PC-9 (cell line): Measurements from ENCODE around the gene IDH3G. TPM values are rescaled to one million over a fixed set of nuclear protein-coding genes. Genes with fewer than 3 reads are reported as not detected.

Experiments
- BruUV-seq: library from RNA; stranded (reverse); fragments of 400-500 nt; replicated peaks from 2 replicates; lab custom pipeline; 2021; lab: Mats Ljungman, UMichigan
- CTCF ChIA-PET: fragments of 300-600 bp; sonication (Branson Sonifier 250); formaldehyde crosslinking; loops from one replicate; lab custom pipeline; 2022; ENCODE audit warnings: antibody characterized with exemption; lab: Charles Lee
- POLR2A ChIA-PET: fragments of 300-600 bp; sonication (Branson Sonifier 250); formaldehyde crosslinking; loops from one replicate; lab custom pipeline; 2022; ENCODE audit warnings: antibody characterized with exemption; ENCODE audit not compliant: unreplicated experiment; lab: Charles Lee
- DNase-seq, 2 experiments: peaks; one replicate each; pipeline versions ENCODE4 v3.0.0 to v3.0.0-alpha.2; 2015 to 2022; ENCODE audit warnings: mixed read lengths in 1 of 2
- H2AFZ ChIP-seq: fragments of 200-600 bp; sonication (generic); 2 replicates; pipeline ENCODE4 v1.8.1; 2017; ENCODE audit warnings: antibody characterized with exemption
- H3F3A ChIP-seq: fragments of 200-600 bp; sonication (generic); 2 replicates; pipeline ENCODE4 v1.8.1; 2017; ENCODE audit warnings: antibody characterized with exemption, mild to moderate bottlenecking, low read depth; ENCODE audit not compliant: insufficient read depth
- H3K27ac ChIP-seq: fragments of 200-600 bp; sonication (generic); 2 replicates; pipeline ENCODE4 v1.6.1; 2016; ENCODE audit warnings: mixed run types
- H3K27me3 ChIP-seq: fragments of 200-600 bp; sonication (generic); 2 replicates; pipeline ENCODE4 v1.6.1; 2016; ENCODE audit warnings: low read depth, mixed run types; ENCODE audit not compliant: insufficient read depth
- H3K36me3 ChIP-seq: fragments of 200-600 bp; sonication (generic); 2 replicates; pipeline ENCODE4 v1.6.1; 2016; ENCODE audit warnings: low read depth, mixed run types
- H3K4me1 ChIP-seq: fragments of 200-600 bp; sonication (generic); replicated peaks from 2 replicates; pipeline ENCODE4 v1.6.1; 2016; ENCODE audit warnings: mixed run types; ENCODE audit not compliant: insufficient read depth
- H3K4me2 ChIP-seq: fragments of 200-600 bp; sonication (generic); 2 replicates; pipeline ENCODE4 v1.6.1; 2017; ENCODE audit warnings: mixed run types
- H3K4me3 ChIP-seq: fragments of 200-600 bp; sonication (generic); 2 replicates; pipeline ENCODE4 v1.6.1; 2016; ENCODE audit warnings: mixed run types
- H3K79me2 ChIP-seq: fragments of 200-600 bp; sonication (generic); 2 replicates; pipeline ENCODE4 v1.6.1; 2017; ENCODE audit warnings: low read depth, mixed run types
- H3K9me2 ChIP-seq: fragments of 200-600 bp; sonication (generic); 2 replicates; pipeline ENCODE4 v1.8.1; 2017; ENCODE audit warnings: mild to moderate bottlenecking; ENCODE audit not compliant: insufficient read depth
- H3K9me3 ChIP-seq: fragments of 200-600 bp; sonication (generic); 2 replicates; pipeline ENCODE4 v1.8.1; 2016; ENCODE audit warnings: low read depth; ENCODE audit not compliant: insufficient read depth
- H4K20me1 ChIP-seq: fragments of 200-600 bp; sonication (generic); 2 replicates; pipeline ENCODE4 v1.8.1; 2017; ENCODE audit not compliant: insufficient read depth
- EZH2 ChIP-seq: fragments of 200-600 bp; sonication (generic); IDR thresholded peaks from 2 replicates; pipeline ENCODE4 v1.8.0; 2017; ENCODE audit warnings: antibody characterized with exemption, low read depth
- intact Hi-C: fragments of 100-400 bp; cut with micrococcal nuclease; formaldehyde crosslinking; loops from one replicate; pipeline ENCODE4 v1.10.0; 2022; ENCODE audit not compliant: unreplicated experiment
- total RNA-seq: library from RNA; stranded (reverse); gene quantifications from 2 replicates; pipeline ENCODE4 v1.2.3, GENCODE V29; 2021
- TF ChIP-seq, protein P1 (sequence below): fragments of 200-600 bp; sonication (generic); conservative IDR thresholded peaks from 2 replicates; pipeline ENCODE4 v1.6.1; 2017; ENCODE audit warnings: mixed run types, antibody characterized with exemption, mild to moderate bottlenecking, moderate library complexity

The IDH3G gene
- total RNA-seq, 1 experiment from 2014 or later = 63.4 TPM

DNA sequence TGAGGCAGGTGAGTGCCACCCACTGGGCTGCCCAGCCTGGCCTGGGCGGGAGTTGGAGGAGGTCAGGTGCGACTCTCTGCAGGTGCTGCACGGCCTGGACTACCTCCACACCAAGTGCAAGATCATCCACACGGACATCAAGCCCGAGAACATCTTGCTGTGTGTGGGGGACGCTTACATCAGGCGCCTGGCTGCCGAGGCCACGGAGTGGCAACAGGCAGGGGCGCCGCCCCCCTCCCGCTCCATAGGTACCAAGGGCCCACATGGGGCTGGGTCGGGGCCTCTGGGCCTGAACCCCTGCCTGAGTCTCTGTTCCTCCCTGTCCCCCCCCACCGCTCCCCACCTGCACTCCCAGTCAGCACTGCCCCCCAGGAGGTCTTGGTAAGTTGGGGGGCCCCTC is 11.3 kb downstream of the IDH3G start:
- Histone ChIP-seq H3K4me3 (no peak overlapping the region), H3K36me3 (no peaks in the 10 kb centered on the region), H3K4me1 (no peaks in the 10 kb centered on the region), H3F3A (no peaks in the 10 kb centered on the region), H4K20me1 (no peaks in the 10 kb centered on the region), H3K4me2 (no peak overlapping the region), H3K9me2 (no peaks in the 10 kb centered on the region), H2AFZ (no peak overlapping the region), H3K9me3 (no peaks in the 10 kb centered on the region), H3K27ac (no peak overlapping the region), H3K79me2 (no peaks in the 10 kb centered on the region), H3K27me3 (no peaks in the 10 kb centered on the region)
- no peak for DNase-seq
- no TSS peak for BruUV-seq
- POLR2A ChIA-PET = no interaction called here
- CTCF ChIA-PET = interaction anchor here (0.5 kb wide), 1 partner anchor 227 kb away, joined by 26 read pairs; no protein-coding TSS in a partner anchor
- intact Hi-C loops = no loop called here
- no peak for TF ChIP-seq EZH2

DNA sequence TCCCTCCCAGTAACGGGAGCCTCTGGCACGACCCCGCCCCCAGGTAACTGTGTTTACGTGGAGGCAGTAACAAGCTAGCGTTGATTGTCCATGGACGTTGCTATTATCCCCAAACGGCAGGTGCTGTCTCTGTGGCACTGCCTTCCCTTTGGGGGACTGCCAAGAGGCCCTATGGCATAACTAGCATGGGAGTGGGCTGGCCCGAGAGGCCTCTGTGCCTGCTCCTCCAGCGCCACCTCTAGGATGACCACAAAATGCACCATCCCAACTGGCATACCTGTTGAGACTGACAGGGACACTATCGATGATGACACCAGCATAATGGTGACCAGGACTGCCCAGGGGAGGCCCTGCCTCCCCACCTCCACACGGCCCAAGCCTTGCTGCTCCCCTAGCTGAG is 11.9 kb downstream of the IDH3G start:
- no peak for DNase-seq
- Histone ChIP-seq H3K79me2 (no peaks in the 10 kb centered on the region), H3K4me2 (no peak overlapping the region), H3K27me3 (no peaks in the 10 kb centered on the region), H3K36me3 (no peaks in the 10 kb centered on the region), H2AFZ (no peak overlapping the region), H3K4me3 (no peak overlapping the region), H4K20me1 (no peaks in the 10 kb centered on the region), H3K9me3 (no peaks in the 10 kb centered on the region), H3K4me1 (no peaks in the 10 kb centered on the region), H3F3A (no peaks in the 10 kb centered on the region), H3K27ac (no peak overlapping the region), H3K9me2 (no peaks in the 10 kb centered on the region)
- BruUV-seq = no TSS peak
- ChIA-PET CTCF (interaction anchor here (0.5 kb wide), 1 partner anchor 227 kb away, joined by 26 read pairs; no protein-coding TSS in a partner anchor), POLR2A (no interaction called here)
- no peak for TF ChIP-seq EZH2
- TF ChIP-seq, protein P1, sequence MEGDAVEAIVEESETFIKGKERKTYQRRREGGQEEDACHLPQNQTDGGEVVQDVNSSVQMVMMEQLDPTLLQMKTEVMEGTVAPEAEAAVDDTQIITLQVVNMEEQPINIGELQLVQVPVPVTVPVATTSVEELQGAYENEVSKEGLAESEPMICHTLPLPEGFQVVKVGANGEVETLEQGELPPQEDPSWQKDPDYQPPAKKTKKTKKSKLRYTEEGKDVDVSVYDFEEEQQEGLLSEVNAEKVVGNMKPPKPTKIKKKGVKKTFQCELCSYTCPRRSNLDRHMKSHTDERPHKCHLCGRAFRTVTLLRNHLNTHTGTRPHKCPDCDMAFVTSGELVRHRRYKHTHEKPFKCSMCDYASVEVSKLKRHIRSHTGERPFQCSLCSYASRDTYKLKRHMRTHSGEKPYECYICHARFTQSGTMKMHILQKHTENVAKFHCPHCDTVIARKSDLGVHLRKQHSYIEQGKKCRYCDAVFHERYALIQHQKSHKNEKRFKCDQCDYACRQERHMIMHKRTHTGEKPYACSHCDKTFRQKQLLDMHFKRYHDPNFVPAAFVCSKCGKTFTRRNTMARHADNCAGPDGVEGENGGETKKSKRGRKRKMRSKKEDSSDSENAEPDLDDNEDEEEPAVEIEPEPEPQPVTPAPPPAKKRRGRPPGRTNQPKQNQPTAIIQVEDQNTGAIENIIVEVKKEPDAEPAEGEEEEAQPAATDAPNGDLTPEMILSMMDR = no peak
- intact Hi-C loops = no loop called here

GRCh38 chrX:153781428-153782047 is 12.6 kb downstream of the IDH3G start:
- BruUV-seq = no TSS peak
- H3F3A ChIP-seq = no peaks in the 10 kb centered on the region
- CTCF ChIA-PET = no interaction called here
- H3K4me1 ChIP-seq = no peaks in the 10 kb centered on the region
- DNase-seq = no peak
- intact Hi-C loops = no loop called here
- no peaks in the 10 kb centered on the region for H3K9me2 ChIP-seq
- no peaks in the 10 kb centered on the region for H4K20me1 ChIP-seq
- TF ChIP-seq EZH2 = no peak
- TF ChIP-seq, protein P1 = no peak
- no peaks in the 10 kb centered on the region for H3K9me3 ChIP-seq
- POLR2A ChIA-PET = no interaction called here
- no peaks in the 10 kb centered on the region for H3K27me3 ChIP-seq
- H2AFZ ChIP-seq = no peak overlapping the region
- H3K27ac ChIP-seq = no peak overlapping the region
- no peak overlapping the region for H3K4me3 ChIP-seq
- no peaks in the 10 kb centered on the region for H3K79me2 ChIP-seq
- no peaks in the 10 kb centered on the region for H3K36me3 ChIP-seq
- H3K4me2 ChIP-seq = no peak overlapping the region
